ENCODE results near the gene CST3. TPM values are rescaled to one million over a fixed set of nuclear protein-coding genes. Genes with fewer than 3 reads are reported as not detected.

The CST3 gene
- total and polyA plus RNA-seq, 3 donors from 2014 or later, result 1,703 to 4,272 (median 3,145) TPM

- H3K4me3 ChIP-seq, result no peak overlapping the region
- peaks cover 4% of the 10 kb centered on the region for H3K4me1 ChIP-seq
- no peaks in the 10 kb centered on the region for H3K36me3 ChIP-seq (ENCODE audit: low read depth, missing control alignments)
- intact Hi-C loops (cut with DNase I; ENCODE audit: low total_unique reads), result no loop called here
- no peak for DNase-seq
- TF ChIP-seq CTCF (IDR thresholded peaks at IDR 0.05) (no peak), POLR2A (IDR thresholded peaks at IDR 0.05) (no peak)
- 100% methylated on average over 1 of the region's 1 CpG for WGBS, 2 donors
- no peak overlapping the region for H3K27ac ChIP-seq
- H3K9me3 ChIP-seq, result no peaks in the 10 kb centered on the region
- H3K27me3 ChIP-seq, result no peaks in the 10 kb centered on the region
Measured at GRCh38 chr20:23672158-23672557, 34.4 kb upstream of the CST3 start.

- Histone ChIP-seq H3K4me3 (no peak overlapping the region), H3K27me3 (no peaks in the 10 kb centered on the region), H3K9me3 (no peaks in the 10 kb centered on the region), H3K4me1 (peaks cover 9% of the 10 kb centered on the region), H3K27ac (no peak overlapping the region), H3K36me3 (ENCODE audit: low read depth, missing control alignments) (no peaks in the 10 kb centered on the region)
- intact Hi-C loops (cut with DNase I; ENCODE audit: low total_unique reads), result no loop called here
- DNase-seq, result no peak
- TF ChIP-seq CTCF (IDR thresholded peaks at IDR 0.05) (no peak), POLR2A (IDR thresholded peaks at IDR 0.05) (no peak)
- 89 to 90% methylated on average over 3 of the region's 3 CpGs for WGBS, 2 donors
Measured at GRCh38 chr20:23671479-23671878, 33.7 kb upstream of the CST3 start.

- peaks cover 9% of the 10 kb centered on the region for H3K4me1 ChIP-seq
- TF ChIP-seq POLR2A (IDR thresholded peaks at IDR 0.05), result no peak
- no peak for TF ChIP-seq CTCF (IDR thresholded peaks at IDR 0.05)
- no peak overlapping the region for H3K4me3 ChIP-seq
- intact Hi-C loops (cut with DNase I; ENCODE audit: low total_unique reads), result no loop called here
- WGBS, 2 donors, result 60 to 63% methylated on average over 1 of the region's 1 CpG
- DNase-seq, result no peak
- no peaks in the 10 kb centered on the region for H3K9me3 ChIP-seq
- H3K27me3 ChIP-seq, result no peaks in the 10 kb centered on the region
- H3K36me3 ChIP-seq (ENCODE audit: low read depth, missing control alignments), result no peaks in the 10 kb centered on the region
- no peak overlapping the region for H3K27ac ChIP-seq
Measured at GRCh38 chr20:23670361-23670760, 32.6 kb upstream of the CST3 start.

- intact Hi-C loops (cut with DNase I; ENCODE audit: low total_unique reads), result no loop called here
- Histone ChIP-seq H3K36me3 (ENCODE audit: low read depth, missing control alignments) (no peaks in the 10 kb centered on the region), H3K4me3 (no peak overlapping the region), H3K27me3 (no peaks in the 10 kb centered on the region), H3K9me3 (no peaks in the 10 kb centered on the region), H3K4me1 (peaks cover 9% of the 10 kb centered on the region), H3K27ac (no peak overlapping the region)
- DNase-seq, result no peak
- TF ChIP-seq POLR2A (IDR thresholded peaks at IDR 0.05), result no peak
- no peak for TF ChIP-seq CTCF (IDR thresholded peaks at IDR 0.05)
- WGBS, 2 donors, result 92 to 93% methylated on average over 7 of the region's 7 CpGs
Measured at GRCh38 chr20:23669866-23670265, 32.1 kb upstream of the CST3 start.

GRCh38 chr20:23669327-23669726, 31.6 kb upstream of the CST3 start:
- WGBS, 2 donors, result 50 to 91% methylated on average over 1 of the region's 1 CpG
- intact Hi-C loops (cut with DNase I; ENCODE audit: low total_unique reads), result no loop called here
- TF ChIP-seq CTCF (IDR thresholded peaks at IDR 0.05) (no peak), POLR2A (IDR thresholded peaks at IDR 0.05) (no peak)
- peaks cover 9% of the 10 kb centered on the region for H3K4me1 ChIP-seq
- no peak overlapping the region for H3K4me3 ChIP-seq
- H3K27ac ChIP-seq, result no peak overlapping the region
- H3K27me3 ChIP-seq, result no peaks in the 10 kb centered on the region
- DNase-seq, result no peak
- H3K9me3 ChIP-seq, result no peaks in the 10 kb centered on the region
- no peaks in the 10 kb centered on the region for H3K36me3 ChIP-seq (ENCODE audit: low read depth, missing control alignments)
